C4-2B (cell line): Measurements from ENCODE around the gene TMEM184A.

Source experiments
- H3K27ac ChIP-seq: fragments of 450-650 bp; 2 replicates; pipeline ENCODE4 v1.5.1; 2017
- ZFX ChIP-seq: fragments of 450-650 bp; IDR thresholded peaks from 2 replicates; pipeline ENCODE4 v1.6.1; 2017
- TF ChIP-seq, protein P1 (sequence below): fragments of 450-650 bp; conservative IDR thresholded peaks from 2 replicates; pipeline ENCODE4 v1.5.1; 2017; ENCODE audit warnings: mild to moderate bottlenecking

The TMEM184A gene

DNA sequence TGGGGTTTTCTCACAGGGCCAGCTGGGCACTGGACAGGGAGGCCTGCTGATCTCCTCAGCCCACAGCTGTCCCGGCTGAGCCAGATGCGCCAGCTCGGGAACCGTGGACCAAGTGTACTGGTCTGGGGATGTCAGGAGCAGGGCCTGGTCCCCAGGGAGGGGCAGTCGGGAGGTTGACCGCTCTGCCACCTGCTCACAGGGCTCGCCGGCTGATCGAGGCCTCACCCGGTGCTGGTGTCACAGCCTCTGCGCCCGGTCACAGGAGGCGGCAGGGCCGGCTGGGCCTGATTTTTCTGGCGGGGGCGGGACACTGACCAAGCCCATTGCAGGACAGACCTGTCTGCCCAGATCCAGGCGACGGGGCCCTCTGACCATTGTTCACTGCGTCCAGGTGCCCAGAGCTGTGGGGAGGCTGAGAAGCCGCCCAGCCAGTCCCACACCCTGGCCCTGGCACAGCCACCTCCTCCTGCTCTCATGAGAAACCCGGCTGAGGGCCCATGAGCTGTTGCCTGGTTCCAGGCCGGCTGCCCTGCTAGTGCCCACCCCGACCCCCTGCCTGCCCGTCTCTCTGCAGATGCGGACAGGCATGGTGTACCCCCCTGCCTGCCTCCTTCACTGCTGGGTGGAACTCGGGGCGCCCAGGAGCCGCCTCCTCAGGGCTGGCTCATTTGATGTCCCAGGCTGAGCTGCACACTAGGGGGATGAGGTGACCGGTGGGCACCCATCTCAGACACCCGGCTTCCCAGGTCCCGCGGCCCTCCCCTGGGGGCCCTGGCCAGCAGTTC, 3.0 kb upstream of the TMEM184A start:
- H3K27ac ChIP-seq = peak overlapping the region; percentile 95
- TF ChIP-seq, protein P1, sequence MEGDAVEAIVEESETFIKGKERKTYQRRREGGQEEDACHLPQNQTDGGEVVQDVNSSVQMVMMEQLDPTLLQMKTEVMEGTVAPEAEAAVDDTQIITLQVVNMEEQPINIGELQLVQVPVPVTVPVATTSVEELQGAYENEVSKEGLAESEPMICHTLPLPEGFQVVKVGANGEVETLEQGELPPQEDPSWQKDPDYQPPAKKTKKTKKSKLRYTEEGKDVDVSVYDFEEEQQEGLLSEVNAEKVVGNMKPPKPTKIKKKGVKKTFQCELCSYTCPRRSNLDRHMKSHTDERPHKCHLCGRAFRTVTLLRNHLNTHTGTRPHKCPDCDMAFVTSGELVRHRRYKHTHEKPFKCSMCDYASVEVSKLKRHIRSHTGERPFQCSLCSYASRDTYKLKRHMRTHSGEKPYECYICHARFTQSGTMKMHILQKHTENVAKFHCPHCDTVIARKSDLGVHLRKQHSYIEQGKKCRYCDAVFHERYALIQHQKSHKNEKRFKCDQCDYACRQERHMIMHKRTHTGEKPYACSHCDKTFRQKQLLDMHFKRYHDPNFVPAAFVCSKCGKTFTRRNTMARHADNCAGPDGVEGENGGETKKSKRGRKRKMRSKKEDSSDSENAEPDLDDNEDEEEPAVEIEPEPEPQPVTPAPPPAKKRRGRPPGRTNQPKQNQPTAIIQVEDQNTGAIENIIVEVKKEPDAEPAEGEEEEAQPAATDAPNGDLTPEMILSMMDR = no peak
- TF ChIP-seq ZFX = peak; percentile 51; the same call in 1 of the 2 replicates

DNA sequence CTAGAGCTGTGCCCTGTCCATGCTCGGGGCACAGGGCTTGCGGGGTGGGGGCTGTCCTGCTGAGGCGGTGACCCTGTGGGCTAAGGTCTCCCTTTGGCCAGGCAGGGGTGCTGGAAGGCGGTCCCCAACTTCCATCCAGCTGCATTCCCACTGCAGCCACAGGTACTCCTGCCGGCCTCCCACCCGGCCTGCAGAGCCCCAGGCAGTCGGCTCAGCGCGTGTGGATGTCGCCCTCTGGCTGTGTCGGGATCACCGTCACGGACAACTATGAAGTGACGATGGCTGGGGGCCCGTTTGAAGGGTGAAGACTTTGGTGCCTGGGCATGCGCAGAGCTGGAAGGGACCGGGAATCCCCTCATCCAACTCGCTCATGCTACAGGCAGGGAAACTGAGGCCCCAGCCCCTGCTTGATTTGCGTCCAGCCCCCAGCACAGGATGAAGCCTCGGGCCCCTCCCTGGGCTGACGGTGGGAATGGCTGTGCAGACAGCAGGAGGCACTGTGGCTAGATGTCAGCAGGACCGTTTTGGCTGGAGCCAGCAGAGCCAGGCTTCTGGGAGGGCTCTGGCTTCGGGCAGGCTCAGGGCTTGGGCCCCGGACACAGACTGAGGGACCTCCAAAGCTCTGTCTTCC, 2.3 kb upstream of the TMEM184A start:
- H3K27ac ChIP-seq = peak overlapping the region; percentile 95

DNA sequence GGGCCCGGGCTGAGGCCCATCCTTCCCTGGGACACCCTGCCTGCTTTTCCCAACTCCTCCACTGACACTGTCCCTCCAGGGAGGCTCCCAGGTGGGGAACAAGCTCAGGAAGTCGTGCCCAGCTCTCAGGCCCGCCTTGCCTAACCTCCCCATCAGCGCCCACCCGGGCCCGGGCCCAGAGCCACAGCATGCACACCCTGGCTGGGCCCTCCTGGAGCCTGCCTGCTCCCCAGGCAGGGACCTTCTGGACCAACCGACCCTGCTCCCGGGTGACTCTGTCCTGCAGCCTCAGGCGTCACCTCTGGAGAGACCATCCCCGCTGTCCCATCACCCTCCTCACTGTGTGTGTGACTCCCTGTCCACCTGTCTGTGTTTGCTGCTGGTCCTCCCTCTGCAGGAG, 1.8 kb upstream of the TMEM184A start:
- peak overlapping the region; percentile 95 for H3K27ac ChIP-seq
- TF ChIP-seq ZFX = no peak
- TF ChIP-seq, protein P1 = no peak

More for the DNA sequence above, 2.3 kb upstream of the TMEM184A start:
- TF ChIP-seq, protein P1 = no peak
- no peak for TF ChIP-seq ZFX

DNA sequence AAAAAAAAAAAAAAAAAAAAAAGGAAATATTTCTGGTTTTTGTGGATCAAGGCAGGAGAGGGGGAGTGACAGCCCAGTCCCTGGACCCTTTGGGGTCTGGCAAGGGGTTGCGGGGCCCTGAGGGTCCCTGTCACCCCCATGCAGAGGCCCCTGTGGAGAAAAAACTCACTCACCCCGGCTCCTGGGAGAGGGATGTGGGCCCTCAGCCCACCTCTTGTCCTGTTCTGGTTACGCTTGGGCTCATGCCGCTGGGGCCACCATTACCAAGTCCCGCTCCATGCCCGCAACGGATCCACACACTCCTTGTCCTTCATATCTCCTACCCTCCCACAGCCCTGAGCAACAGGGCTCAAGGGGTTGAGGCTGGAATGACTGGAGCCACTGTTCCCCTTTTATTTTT, 1.0 kb upstream of the TMEM184A start:
- no peak for TF ChIP-seq ZFX
- TF ChIP-seq, protein P1 = no peak
- H3K27ac ChIP-seq = peak overlapping the region; percentile 95

DNA sequence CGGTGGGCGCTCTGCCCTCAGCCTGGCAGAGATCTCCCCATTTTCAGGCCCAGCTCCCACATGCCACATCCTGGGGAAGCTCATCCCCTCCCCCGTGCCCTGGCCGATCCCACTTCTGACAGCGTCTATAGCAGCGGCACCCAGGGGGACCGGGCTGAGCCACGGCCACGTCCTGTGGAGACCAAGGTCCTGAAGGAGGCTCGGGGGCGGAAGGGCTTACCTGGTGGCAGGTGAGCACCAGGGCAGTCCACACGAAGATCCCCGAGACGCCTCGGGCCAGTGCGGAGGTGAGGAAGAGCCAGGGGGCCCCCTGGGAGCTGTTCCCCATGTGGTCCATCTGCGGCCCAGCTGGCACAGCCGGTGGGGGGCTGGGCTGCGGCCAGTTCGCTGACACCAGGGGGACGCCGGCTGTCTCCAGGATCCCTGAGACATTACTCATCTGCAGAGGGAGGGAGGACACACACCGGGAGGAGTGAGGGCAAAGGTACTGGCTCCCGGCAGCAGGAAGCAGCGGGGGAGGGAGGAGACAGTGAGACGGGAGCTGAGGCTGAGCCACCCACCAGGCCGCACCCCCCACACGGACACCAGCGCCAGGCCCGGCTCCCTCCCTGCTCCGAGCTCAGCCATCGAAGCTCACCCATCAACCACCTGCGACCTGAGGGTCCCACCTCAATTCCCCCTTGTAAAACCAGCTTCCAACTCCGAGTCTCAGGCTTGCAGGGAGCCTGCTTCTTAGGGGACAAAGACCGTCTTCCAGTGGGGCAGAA, 776 bp downstream of the TMEM184A start:
- TF ChIP-seq, protein P1 = no peak
- TF ChIP-seq ZFX = no peak
- H3K27ac ChIP-seq = peak overlapping the region; percentile 95

DNA sequence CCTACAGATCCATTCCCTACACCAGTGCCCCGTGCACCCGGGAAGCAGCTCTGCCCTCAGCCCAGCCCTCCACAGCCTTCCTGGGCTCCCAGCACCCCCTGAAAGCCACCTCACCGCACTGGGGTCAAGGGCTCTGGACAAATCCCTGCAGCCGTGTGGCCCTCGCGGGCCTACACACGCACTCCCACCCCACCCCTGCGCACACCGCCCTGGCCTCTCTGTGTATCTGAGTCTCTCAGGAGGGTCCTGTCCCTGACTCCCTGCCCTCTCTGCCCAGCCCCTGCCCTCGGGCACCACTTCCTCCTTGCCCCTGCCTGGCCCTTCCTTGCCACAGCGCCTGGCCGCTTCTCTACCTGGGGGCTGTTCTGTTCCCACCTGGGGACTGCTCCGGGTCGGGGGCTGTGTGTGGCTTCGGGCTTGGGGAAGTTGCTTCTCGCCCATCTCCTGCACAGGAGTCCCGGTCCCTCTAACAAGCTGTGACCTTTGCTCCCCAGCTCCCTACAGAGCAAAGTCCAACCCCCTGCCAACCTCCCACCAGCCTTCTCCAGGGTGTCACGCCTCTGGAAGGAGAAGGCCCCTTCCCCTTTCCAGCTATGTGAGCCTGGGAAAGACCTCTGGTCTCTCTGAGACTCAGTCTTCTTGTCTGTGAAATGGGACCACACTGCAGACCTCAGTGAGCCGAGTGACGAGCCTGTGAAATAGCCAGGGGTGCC, 1.5 kb downstream of the TMEM184A start:
- H3K27ac ChIP-seq = peak overlapping the region; percentile 95
- TF ChIP-seq, protein P1 = no peak
- TF ChIP-seq ZFX = no peak
